ENCODE results near the gene NCOA7.
"Not testable (repeated sequence)": the region's sequence is repeated elsewhere in the genome, so short reads cannot be mapped to it uniquely, and the experiment has no call there.

The NCOA7 gene

DNA sequence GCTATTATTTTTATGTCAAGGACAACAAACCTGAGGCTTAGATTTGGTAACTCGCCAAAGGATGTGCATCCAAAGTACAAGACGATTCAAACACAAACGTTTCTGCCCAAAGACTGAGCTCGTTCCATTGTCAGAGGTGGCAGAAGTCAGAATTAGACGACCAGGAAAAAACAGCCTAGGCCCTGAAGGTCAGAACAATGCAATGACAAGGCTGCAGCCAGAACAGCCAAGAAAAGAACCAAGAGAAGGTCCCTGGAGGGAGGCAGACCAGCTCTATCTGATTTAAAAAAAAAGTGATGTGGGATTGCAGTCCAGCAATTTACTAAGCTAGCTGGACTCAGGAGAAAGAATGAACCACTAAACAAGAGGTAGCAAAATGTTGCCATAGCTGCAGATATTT lies 54.2 kb downstream of the NCOA7 start:
- DNase-seq, result no peak

DNA sequence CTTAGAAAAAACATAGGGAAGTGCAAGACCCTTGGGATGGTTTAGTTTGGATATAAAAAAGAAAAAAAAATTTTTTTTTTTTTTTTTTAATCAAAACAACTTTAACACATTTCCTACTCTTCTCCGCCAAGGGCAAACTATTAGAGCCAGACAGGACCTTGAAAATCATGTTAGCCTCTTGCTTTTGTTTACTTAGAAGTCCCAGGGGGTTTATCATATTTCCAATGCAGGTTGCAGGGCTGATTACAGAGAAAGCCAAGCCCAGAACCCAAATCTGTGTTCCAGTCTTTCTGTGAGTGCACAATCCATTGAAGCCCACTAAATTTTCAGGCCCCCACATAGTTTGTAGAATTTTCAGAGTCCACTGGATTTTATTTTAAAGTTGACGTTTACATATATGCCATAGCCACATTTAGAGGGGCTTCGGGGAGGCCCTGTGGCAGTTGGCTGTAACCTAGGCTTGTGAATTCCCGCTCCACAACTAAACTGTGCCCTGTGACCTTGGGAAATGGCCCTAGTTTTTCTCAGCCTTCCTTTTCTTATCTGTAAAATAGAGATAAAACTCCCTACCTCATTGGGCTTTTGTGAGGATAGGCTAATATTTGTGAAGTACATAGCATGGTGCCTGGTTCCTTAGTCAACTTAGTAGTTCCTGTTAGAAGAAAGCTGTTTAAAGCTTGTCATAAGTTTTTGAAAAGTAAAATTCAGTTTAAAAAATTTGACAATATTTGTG lies 55.7 kb downstream of the NCOA7 start:
- no peak for DNase-seq

DNA sequence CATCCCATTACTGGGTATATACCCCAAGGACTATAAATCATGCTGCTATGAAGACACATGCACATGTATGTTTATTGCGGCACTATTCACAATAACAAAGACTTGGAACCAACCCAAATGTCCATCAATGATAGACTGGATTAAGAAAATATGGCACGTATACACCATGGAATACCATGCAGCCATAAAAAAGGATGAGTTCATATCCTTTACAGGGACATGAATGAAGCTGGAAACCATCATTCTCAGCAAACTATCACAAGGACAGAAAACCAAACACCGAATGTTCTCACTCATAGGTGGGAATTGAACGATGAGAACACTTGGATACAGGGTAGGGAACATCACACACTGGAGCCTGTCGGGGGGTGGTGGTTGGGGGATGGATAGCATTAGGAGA lies 57.5 kb downstream of the NCOA7 start:
- not testable (repeated sequence) for DNase-seq

DNA sequence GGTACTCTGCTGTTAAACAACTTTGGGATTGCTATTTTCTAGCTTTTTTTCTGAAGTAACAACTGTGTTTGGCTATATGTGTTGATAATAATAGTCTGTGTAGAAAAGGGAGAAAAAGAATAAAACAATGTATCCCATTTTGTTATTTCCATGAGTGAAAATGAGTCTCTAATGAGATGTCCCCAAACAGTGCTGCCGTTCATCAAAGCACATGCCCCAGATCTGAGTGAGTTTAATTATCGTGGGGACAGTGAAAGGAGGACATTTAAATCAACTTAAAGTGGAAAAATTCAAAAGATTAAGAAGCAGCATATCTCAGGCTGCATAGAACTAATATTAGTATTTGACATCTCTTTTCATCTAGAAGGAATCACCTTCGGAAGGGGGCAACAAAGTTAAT lies 59.6 kb downstream of the NCOA7 start:
- no peak for DNase-seq

DNA sequence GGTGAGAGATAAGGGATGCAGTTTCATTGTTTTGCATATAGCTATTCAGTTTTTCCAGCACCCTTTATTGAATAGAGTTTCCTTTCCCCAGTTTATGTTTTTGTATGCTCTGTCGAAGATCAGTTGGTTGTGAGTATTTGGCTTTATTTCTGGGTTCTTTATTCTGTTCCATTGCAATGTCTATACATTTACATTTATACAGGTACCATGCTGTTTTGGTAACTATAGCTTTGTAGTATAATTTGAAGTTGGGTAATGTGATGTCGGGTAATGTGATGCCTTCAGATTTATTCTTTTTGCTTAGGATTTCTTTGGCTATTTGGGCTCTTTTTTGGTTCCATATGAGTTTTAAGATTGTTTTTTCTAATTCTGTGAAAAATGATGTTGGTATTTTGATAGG lies 61.8 kb downstream of the NCOA7 start:
- no peak for DNase-seq

DNA sequence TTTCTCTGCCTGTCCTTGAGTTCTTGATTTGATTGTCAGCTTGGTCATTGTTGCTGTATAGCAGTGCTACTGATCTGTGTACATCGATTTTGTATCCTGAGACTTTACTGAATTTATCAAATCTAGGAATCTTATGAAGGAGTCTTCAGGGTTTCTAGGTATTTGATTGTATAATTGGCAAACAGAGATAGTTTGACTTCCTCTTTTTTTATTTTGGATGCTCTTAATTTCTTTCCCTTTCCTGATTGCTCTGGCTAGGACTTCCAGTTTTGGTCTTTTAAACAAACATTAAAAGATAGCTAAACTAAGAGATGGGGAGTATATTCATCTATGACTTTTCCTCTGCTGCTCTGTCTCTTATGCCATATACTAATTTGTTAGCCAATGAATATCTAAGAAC lies 62.4 kb downstream of the NCOA7 start:
- no peak for DNase-seq

DNA sequence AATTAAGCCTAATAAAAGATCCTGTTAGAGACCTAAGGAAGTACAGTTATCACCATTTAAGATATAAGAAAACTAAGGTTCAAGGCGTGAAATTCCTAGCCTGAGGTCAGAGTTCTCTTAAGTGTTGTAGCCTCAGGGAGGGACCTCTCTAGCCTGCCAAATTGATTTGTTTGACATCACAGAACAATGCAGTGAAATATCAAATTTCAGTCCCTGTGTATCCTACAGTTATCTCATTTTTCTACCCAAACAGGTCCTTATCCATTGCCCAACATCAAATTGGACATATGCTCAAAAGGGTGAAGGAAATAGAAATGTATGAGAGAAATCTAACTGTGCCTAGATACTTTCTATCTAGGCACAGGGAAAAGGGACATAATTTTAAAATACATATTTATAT lies 63.0 kb downstream of the NCOA7 start:
- no peak for DNase-seq

DNA sequence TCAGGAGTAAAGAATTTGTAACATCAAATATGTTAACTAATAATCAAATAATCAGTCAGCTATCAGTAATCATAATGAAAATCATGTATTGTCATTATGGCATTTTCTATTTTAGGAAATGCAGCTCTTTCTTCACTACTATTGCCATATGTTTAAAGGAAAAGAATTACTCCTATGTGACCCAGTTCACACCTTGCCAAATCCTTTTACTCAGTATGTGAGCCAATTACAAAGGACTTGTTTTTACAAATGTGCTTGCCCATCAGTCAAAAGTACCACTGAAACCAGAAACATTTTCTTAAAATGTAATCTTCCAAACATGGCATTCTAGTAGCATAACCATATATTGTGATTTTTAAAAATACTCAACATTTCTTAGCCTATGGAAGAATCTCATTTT lies 63.6 kb downstream of the NCOA7 start:
- DNase-seq, result no peak

DNA sequence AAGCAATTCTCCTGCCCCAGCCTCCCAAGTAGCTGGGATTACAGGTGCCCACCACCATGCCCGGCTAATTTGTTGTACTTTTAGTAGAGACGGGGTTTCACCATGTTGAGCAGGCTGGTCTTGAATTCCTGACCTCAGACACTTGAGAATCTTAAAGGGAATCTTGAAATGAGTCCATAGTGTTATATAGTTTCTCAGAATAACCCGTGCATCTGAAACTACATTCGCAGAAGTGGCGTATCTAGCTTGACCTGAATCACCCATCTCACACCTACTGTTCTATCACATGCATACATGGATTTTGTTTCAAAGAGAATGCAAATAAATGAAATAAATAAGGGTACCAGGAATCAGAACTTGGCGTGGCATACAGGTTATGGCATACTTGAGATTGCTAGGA lies 65.0 kb downstream of the NCOA7 start:
- no peak for DNase-seq

DNA sequence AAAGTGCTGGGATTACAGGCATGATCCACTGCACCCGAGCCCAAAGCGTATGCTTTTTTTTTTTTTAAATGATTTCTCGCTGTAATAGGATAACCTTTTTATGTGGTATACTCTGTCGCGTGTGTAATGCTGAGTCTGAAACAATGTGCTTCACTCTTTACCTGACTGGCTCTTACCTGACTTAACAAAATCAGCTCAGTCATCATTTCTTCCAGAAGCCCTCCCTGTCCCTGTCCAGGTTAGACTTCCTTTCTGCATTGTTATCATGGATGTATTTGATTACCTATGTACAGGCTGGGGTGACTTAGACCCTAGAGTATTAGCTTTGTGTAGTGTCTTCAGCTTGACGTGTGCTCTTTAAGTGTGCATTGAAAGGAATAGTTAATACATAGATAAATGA lies 67.1 kb downstream of the NCOA7 start:
- DNase-seq, result no peak

DNA sequence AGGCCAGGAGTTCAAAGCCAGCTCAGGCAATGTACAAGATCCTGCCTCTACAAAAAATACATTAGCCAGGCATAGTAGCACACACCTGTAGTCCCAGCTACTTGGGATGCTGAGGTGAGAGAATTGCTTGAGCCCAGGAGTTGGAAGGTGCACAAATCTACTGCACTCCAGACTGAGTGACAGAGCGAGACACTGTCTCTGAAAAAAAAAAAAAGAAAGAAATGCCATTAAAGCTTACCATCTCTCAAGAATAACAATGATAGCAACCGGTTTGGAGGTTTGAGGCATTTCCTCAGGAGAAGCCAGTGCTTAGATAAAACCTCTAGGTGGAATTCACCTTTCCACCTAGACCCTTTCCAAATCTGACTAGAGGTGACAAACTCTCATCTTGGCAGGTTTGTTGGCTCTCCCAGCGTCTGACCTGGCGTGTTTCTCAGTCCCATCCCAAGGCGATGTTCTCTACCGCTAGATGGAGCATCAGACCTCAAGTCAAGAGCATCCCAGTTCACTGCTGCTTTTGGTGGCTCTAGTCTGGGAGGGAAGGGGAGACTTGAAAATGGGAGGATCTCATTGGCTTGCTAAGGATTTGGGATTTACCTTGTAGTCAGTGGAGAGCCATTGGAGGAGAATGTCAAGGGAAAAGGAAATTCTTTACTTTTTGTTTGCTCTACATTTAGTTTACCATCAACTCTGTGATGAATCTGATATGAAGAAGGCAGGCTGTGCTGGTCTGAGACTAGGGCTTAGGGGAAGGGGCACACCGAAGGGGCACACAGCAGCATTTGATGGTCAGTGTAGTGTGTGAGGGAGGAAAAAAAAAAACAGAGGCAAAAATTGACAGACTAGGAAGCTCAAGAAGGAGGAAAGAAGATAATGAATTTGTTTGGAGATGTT lies 67.9 kb downstream of the NCOA7 start:
- peak; percentile 83 for DNase-seq

DNA sequence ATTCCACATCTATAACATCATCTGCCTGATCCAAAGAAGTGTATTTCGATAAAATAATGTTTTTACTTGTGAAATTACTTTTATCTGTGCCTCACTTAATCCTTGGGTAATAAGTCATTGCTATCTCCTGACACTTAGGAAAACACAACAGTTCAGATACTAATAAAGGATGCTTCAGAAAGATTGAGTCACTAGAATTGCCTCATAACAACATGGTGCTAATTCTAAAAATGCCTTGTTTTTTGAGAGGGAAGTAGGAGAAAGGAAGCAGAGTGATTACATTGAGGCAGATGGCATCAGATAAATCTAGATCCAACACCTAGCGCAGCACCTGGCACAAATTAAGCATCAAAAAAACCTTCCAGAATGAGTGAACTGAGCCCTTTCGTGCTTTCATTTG lies 69.0 kb downstream of the NCOA7 start:
- DNase-seq, result no peak

DNA sequence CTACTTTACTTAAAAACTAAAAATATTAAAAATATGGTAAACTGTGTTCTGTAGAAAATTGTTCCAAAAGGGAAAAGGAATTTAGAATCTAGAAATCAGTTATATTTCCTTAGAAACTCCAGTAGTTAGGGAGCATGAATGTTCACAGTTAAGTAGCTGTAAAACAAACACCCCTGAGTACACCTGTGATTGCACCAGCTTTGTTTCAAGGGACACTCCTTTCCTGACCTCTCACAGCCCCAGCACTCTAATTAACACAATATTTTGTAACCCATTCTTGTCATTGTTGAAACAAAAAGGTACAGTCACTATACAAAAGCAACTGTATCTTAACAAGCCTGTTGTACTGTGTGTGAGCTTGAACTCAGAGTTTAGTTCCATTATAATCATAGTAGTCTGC lies 72.3 kb downstream of the NCOA7 start:
- DNase-seq, result no peak

DNA sequence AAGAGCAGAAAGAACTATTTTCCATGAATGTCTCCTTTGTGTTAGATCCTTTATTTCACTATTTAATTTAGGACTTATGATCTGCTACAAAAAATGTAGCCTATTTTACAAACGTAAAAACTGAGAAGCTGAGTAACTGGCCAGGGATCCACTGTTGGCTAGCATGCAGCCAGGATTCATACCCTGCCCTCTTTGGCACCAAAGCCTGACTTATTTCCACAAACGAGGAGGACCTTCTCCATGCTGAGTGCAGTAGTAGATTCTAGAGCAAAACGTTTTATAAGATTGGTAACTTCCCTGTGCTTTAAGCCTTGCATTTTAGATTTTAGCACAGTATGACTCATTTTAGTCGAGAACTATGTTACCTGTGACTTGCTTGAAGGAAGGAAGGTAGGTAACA lies 74.3 kb downstream of the NCOA7 start:
- DNase-seq, result no peak

DNA sequence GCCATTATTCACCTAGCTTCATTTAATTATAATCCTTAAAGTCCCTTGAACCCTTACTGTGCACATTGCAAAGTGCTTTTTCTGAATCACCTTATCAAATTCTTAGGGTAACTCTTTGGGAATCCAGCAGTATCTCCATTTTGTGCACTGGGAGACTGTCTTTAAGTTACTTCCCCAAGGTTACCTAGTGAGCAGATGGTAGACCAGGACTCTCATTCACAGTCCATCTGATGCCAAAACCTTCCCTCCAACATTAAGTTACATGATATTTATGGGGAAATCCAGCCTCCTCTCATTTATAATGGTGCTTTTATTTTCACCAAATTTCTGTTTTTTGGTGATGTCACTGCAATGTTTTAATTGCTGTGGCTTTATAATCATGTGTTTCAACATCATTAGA lies 75.7 kb downstream of the NCOA7 start:
- DNase-seq, result no peak

DNA sequence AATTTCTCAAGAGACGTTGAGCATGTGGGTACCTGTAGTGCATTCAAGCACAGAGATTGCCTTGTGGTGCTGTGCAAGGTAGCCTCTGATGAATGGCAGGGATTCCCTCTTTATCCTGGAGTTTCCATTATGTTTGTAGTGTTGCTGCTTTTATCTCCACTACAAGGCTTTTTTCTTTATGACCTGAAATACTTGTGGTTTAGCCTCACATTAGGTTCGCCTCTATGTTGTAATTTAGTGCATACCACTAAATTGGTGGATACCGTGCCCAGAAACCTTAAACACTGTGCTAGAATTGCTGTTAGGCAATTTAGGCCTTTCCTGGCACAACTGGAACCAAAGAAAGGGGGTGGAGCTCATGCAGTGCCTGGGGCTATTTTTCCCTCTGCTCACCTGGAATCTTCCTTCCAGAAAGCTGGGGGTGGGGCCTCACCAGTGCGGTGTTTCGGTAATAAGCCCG lies 76.8 kb downstream of the NCOA7 start:
- peak; percentile 22 for DNase-seq

DNA sequence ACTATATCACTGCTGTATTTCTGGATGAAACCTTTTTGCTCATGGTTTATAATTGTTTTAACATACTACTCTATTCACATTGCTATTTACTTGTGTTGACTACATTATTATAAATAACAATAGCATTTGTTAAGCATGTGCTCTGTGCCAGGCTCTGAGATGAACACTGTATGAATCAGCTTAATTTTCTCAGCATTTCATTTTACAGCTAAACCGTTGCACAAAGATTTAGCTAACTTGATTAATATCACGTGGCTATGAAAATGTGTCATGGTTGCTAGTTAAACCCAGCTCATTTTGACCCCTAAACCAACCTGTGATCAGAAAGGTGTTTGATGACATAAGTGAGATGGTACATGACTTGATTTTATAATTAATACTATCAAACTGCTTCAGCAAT lies 77.5 kb downstream of the NCOA7 start:
- no peak for DNase-seq

DNA sequence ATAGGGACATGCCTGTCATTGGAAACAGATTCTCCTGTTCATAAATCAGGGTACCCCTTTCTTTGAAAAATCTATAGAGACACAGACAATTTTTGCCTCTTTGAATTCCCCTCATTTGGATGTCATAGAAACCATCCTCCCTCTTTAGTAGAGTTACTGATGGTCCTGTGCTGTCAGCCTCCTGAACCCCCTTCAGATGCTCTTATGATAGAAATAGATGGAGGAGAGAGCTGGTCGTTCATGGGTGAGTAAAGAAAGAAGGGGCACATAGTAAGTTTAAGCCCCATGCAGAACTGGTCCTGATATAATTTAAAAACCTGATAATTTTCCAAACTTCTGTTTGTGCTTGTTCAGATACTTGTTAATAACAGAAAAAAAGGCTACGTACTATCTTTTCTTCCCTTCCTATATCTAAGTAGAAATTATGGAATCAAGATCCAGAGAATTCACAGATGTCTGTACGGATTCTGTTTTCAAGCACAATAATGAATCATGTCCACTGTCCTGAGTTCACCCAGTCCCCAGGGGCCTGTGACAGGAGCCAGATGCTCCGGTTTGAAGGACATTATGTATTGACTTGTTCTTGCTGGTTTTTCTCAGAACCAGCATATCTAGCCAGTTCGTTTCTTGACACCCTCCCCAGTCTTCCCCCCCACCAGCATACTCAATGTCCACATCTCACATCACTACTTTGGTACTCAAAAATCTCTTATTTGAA lies 78.1 kb downstream of the NCOA7 start:
- no peak for DNase-seq

DNA sequence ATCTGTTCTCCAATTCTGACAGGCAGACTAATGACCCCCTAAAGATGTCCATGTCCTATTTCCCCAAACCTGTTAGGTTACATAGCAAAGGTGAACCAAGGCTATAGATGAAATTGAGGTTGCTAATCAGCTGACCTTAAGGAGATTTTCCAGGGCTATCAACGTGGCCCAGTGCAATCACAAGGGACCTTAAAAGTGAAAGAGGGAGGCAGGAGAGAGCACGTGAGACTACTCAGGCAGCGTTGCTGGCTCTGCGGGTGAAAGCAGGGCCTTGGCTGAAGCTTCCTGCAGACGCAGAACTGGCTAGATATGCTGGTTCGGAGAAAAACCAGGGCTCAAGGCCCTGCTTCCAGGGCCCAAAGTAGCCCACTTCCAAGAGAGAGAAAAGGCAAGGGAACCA lies 78.7 kb downstream of the NCOA7 start:
- no peak for DNase-seq

DNA sequence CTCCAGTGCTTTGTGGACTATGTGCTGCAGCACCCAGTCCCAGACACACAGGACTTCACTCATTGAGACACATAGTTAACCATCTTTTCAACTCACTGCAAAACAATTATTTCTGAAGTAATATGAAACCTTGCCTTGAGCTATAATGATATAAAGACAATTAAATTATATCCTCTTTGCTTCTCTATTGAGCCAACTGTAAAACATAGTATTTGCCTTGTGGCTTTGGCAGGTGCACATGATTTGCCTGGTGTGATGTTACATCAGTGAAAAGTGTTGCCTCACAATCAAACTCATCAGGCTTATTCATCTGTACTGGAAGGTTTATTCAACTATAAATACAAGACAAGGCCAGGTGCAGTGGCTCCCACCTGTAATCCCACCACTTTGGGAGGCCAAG lies 80.6 kb downstream of the NCOA7 start:
- peak; percentile 27 for DNase-seq

DNA sequence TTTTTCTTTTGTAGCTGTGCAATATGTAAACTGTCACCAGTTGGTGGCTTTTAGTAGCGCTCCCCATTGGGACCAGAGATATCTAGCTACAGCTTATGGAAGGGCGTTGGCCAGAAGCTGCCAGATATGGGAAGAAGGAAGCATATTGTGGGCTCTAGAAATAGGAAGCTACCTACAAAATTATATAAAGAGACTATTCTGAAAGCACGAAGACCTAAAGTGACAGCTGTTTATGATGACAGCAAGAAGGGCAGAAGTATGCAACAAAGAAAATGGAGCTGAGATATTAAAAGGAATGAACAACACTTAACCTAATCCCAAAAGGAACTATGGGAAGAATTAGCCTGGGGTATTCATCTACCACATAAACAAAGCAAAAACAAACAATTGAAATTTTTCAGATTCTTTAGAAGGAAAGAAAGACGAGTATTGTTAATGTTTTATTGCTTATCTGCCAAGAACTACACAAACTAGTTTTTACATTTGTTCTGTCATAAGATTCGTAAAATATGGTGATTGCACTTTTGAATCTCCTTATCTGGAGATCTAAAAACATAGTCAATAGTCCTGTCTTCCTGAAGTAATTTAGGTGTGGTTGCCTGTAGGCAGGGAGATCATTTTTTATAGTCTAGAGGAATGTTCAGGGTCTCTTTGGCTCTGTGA lies 81.6 kb downstream of the NCOA7 start:
- DNase-seq, result peak; percentile 95

DNA sequence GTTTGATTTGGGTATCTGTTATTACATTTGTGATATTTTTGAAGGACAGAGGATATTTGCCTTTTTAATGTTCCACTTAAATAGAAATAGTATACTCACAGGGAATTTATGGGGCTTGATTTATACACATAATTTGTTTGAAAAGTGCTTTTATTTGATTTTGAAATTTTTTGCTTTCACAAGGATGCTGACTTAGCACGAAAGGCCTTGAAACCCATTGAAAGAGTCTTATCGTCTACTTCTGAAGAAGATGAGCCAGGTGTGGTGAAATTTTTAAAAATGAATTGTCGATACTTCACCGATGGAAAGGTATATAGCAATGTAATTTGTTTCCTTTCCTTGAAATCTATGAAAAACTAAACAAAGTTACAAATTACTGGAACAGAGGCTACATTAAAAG lies 91.5 kb downstream of the NCOA7 start:
- no peak for DNase-seq

All from hematopoietic multipotent progenitor cell treated with erythropoietin and hydrocortisone succinate and interleukin-3 and kit ligand, for 6 days (in vitro differentiated cells).